OCI-LY3 (cell line): Measurements from ENCODE around the gene CXCL3.

ENCODE experiments used
- EZH2phosphoT487 ChIP-seq: fragments of 200-600 bp; shearing (Covaris generic); IDR thresholded peaks from 2 replicates; pipeline ENCODE4 v1.6.1; 2018; ENCODE audit warnings: antibody characterized with exemption, mixed run types, low read depth
- TF ChIP-seq, protein P1 (sequence below): fragments of 200-600, 300-600 bp; sonication (generic); IDR thresholded peaks from 2 replicates; pipeline ENCODE4 v1.5.1; 2014; ENCODE audit warnings: antibody characterized with exemption, low read length, low read depth

DNA sequence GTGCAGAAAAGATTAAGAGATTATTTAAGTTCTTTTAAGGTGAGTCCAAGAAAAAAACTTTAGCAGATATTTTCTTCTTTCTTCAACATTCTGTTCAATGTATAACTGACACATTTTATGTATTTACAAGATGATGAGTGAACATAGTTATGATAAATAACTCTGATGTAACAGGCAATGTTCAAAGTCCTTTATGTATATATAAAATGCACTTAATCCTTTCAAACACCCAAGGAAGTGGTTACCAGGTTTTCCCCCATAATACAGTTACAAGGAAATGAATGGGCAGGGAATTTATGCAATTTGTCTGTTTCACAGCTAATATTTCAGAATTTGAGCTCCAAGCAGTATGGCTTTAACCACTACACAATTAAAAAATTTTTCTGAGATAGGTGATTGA lies 8.2 kb downstream of the CXCL3 start:
- TF ChIP-seq, protein P1, sequence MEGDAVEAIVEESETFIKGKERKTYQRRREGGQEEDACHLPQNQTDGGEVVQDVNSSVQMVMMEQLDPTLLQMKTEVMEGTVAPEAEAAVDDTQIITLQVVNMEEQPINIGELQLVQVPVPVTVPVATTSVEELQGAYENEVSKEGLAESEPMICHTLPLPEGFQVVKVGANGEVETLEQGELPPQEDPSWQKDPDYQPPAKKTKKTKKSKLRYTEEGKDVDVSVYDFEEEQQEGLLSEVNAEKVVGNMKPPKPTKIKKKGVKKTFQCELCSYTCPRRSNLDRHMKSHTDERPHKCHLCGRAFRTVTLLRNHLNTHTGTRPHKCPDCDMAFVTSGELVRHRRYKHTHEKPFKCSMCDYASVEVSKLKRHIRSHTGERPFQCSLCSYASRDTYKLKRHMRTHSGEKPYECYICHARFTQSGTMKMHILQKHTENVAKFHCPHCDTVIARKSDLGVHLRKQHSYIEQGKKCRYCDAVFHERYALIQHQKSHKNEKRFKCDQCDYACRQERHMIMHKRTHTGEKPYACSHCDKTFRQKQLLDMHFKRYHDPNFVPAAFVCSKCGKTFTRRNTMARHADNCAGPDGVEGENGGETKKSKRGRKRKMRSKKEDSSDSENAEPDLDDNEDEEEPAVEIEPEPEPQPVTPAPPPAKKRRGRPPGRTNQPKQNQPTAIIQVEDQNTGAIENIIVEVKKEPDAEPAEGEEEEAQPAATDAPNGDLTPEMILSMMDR: no peak
- no peak for TF ChIP-seq EZH2phosphoT487
